LoVo (cell line): ENCODE data around the gene PIM3.

Source experiments
- DNase-seq: peaks from one replicate; pipeline ENCODE4 v3.0.0-alpha.2; 2016; ENCODE audit warnings: low spot score

The PIM3 gene

DNA sequence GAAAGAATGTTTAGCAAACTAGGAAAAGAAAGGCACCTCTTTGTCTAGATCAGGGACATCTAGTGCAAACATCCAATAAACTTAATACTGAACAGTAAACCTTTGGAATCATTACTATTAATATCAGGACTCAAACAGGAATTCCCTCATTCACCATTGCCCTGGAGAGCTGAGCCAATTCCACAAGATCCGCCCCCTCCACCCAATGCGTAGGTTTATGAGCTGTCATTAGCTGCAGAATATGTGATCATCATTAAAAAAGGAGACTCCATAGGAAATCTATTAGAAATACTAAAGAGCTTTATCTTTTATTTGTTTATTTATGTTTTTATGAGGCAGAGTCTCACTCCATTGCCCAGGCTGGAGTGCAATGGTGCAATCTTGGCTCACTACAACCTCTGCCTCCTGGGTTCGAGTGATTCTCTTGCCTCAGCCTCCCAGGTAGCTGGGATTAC, 46.5 kb downstream of the PIM3 start:
- no peak for DNase-seq

DNA sequence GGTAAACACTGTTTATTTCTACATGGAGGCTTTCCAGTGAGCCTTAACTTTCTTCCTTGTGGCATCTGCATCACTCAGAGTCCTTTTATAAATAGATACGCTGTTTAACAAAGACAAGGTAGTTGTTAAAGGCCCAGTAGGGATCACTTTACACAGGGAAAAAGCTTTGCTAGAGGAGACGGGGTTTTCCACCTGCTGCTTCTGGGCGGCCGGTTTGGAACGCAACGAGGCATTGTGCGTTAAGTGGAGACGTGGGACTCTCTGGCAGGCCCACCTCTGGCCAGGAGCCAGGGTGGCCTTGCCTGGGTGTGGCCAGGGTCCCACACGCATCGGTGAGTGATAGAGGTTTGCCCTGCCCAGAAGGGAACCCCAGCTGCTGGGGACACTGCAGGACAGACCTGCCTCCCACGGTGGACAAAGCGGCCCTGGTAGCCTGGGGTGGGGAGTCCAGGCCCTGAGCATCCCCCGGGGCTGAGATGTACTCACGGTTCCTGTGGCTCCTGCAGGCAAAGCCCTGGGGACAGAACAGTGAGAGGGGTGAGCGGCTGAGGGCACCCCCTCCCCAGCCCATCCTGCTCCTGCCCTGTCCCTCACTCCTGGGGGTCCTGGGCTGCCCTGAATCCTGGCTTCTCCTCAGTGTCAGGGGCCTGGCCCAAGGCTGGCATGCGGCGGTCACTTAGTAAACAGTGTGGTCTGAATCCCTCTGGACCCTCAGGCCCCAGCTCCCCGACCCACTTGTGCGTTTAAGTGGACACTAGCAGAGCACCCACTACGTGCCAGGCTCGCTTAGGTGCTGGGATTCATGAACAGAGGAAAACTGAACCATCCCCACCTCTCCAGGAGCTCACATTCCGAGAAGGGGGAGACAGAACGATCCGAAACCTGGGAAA, 47.8 kb downstream of the PIM3 start:
- DNase-seq, result no peak

DNA sequence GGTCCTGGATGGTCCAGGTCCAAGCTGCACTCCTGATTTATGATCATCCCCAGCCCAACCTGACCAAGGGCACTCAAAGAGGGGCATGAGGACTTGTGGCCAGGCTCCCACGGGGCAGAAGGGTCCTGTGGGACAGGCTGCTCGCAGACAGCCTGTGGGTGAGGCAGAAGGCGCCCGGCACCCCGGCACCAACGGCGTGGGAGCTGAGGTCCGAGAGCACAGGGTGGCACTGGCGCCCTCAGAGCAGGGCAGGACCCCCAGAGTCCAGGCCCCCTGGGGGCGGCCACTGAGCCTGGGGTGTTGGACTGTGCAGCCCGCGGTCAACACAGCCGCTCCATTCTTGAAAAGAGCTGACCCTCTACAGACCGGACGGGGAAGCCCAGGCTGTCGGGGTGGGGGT, 48.7 kb downstream of the PIM3 start:
- no peak for DNase-seq

DNA sequence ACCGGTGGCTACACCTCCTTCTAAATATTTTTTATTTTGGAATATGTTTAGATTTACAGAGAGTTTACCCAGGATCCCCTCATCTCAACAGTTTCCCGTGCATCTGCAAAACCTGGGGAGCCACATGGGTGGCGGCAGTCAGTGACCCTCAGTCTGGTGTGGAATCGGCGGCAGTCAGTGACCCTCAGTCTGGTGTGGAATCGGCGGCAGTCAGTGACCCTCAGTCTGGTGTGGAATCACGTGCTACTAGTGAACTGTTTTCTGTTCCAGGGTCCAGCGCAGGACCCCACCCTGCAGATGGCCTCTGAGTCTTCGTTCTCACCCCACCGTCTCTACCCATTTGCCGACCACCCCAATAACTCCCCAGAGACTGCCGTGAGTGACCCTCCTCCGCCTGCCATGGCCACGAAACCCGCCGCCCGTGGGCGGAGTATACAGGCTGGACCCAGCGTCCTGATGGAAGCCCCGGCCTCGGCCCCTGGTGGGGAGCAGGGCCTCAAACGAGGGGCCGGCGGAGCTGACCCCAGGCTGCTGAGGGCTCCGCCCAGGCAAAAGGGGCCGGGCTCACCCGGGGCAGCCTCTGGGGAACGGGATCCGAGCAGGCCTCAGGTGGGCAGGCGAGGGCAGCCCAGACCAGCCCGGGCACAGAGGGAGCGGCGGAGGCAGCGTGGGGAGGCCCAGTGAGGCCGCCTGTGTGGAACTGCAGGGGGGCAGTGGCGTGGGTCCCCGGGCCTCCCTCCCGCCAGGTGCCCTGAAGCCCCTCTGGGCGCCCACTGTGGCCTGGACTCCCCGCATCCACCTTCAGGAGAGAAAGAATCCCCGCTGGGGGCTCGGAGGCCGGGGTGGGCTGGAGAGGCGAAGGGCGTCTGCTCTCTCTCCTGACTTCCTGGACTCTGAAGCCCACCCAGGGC, 49.4 kb downstream of the PIM3 start:
- DNase-seq, result no peak

DNA sequence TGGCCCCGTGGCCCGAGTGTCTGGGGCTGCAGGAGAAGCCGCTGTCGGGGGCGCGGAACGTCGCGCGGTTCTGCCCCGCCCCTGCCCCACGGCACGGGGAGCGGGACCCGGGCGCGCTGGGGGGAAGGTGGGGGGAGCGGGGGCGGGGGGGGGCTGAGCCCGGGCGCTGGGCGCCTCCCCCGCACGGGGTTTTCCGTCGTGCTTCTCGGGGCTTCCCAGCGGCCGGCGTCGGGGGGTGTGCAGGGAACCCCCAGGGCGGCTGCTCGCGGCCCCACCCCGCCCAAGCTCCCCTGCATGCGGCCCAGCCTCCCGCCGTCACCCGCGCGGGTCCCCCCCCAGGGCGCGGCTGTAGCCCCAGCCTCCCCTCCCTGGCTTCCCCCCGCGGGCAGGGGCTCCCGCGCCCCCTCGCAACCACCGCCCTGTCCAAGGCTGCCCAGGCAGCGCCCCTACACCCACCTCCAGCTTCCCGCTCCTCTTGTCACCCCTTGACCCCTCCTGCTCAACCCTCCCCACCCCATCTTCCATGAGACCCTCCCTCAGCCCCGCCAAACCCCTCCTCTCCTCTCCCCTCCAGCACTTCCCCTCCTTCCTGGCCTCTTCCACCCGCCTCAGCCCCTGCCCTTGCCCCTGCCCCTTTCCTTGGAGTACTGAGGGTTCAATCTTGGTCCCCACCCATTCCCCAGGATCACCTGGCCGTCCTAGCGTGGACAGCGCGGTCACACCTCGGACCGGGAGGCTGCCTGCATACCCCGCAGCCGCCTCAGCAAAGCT, 50.3 kb downstream of the PIM3 start:
- no peak for DNase-seq

DNA sequence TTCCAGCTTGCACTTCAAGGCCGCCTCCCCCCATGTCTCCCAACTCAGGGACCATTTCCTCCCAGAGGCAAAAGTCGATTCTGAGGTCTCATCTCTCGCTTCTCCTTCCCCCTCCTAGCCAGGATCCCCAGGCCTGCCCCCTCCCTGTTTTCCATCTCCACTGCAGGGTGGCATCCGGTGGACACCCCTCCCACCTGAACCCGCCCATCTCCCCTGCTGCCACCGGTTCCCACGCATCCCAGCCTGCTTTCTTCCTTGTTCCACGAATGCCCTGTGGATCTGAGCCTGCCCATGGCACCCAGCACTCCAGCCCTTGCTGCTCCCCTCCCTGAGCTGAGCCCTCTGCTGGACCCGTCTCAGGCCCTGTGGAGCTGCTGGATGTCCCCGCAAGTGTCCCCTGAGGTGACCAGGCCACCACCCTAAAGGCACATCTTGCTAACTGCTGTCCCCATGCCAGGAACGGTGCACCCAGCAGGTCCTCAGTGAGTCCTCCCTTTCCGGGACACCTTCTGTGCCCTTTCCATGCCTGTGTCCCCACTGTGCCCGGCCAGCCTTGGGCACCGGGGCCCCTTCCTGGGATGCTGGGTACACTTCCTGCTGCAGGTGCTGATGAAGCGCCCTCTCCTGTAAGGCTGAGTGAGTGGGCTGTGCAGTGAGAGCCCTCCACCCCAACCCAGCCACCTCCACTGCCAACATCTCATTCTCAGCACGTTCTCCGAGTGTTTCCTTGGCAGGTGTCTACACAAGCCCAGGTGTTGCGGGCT, 51.1 kb downstream of the PIM3 start:
- no peak for DNase-seq

DNA sequence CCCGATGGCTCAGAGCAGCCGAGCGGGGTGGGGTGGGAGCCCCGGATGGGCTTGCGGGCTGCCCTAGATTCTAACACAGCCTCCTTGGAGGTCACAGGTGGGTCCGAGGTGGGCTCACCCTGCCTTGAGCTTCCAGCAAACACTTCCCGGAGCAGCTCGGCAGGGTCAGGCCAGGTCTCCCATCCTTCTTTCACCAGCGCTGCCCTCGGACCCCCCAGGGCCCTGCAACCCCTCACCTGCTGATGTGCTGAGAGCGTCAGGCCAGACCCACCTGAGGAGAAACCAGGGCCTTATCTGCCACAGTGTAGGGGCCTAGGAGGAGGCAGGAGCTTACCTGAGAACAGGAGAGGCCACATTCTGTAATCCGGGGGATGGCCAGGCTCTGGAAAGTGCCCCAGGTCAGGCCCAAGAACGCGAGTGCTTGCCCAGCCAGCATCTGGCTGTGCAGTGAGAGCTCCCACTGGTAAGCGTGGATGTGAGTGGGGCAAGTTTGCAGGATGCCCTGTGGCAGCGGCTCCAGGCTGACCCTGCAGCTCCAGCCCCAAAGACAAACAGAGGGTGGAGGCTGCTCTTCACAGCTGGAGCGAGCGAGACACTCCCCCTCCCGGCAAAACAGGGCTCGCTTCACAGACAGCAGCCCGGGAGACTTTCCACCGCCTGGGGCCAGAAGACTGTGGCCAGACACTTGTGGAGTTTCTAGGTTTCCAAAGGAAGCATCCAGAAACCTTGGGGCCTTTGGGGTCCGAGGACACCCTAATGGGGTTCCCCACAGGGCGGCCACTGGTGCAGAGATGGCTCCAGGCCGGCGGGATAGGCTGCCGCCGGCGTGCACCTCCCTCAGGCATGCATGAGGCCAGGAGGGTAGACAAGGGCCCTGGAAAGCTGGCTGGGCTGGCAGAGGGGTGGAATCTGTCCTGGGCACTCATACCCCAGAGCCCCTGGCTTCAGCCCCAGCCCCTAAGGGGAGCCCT, 51.9 kb downstream of the PIM3 start, which contains the start of gene IL17REL:
Gene IL17REL, minus strand, starts transcription at position 555 of the 971 bp plus-strand sequence. Its CDS starts 119 bp downstream, at position 436.
- no peak for DNase-seq
